Stimulated activated CD8-positive, alpha-beta memory T cell treated with anti-CD3 and anti-CD28 coated beads, Interleukin-4, amount 100 ng/mL, for 1 hour (primary cell): ENCODE results near the gene MORC1.

Source experiments
- DNase-seq, 2 donors: peaks; one replicate each; pipeline ENCODE4 v3.0.0-alpha.2; 2020; ENCODE audit warnings: low read depth in 2 of 2, low spot score in 1 of 2

MORC1 gene

GRCh38 chr3:109033000-109033660 lies 84.8 kb downstream of the MORC1 start:
- no peak for DNase-seq

GRCh38 chr3:109028753-109029152 lies 89.2 kb downstream of the MORC1 start:
- DNase-seq = no peak

GRCh38 chr3:109026821-109027220 lies 91.1 kb downstream of the MORC1 start:
- no peak for DNase-seq

- DNase-seq = no peak
These were observed 92.0 kb downstream of the MORC1 start for GRCh38 chr3:109025896-109026295.

GRCh38 chr3:109023656-109024254 lies 94.2 kb downstream of the MORC1 start:
- no peak for DNase-seq

GRCh38 chr3:109023167-109023566 lies 94.8 kb downstream of the MORC1 start:
- DNase-seq = no peak

- no peak for DNase-seq
These were observed 96.4 kb downstream of the MORC1 start for GRCh38 chr3:109021556-109021955.

- no peak for DNase-seq
These were observed 99.1 kb downstream of the MORC1 start for GRCh38 chr3:109018828-109019227.

- DNase-seq = no peak
These were observed 112.5 kb downstream of the MORC1 start for GRCh38 chr3:109005443-109005842.

- DNase-seq = no peak
These were observed 119.5 kb downstream of the MORC1 start for GRCh38 chr3:108998436-108998835.

- DNase-seq = no peak
These were observed 132.1 kb downstream of the MORC1 start for GRCh38 chr3:108985844-108986243.

GRCh38 chr3:108983051-108983450 lies 134.9 kb downstream of the MORC1 start:
- no peak for DNase-seq

GRCh38 chr3:108976058-108976457 lies 141.9 kb downstream of the MORC1 start:
- DNase-seq = no peak

GRCh38 chr3:108973019-108973418 lies 144.9 kb downstream of the MORC1 start:
- no peak for DNase-seq

- DNase-seq = no peak
These were observed 145.5 kb downstream of the MORC1 start for GRCh38 chr3:108972482-108972881.

GRCh38 chr3:108970561-108970960 lies 147.4 kb downstream of the MORC1 start:
- no peak for DNase-seq

GRCh38 chr3:108966773-108967172 lies 151.2 kb downstream of the MORC1 start:
- DNase-seq = no peak

- no peak for DNase-seq
These were observed 158.9 kb downstream of the MORC1 start for GRCh38 chr3:108959017-108959416.

- DNase-seq = no peak
These were observed 164.2 kb downstream of the MORC1 start, which contains the start of gene GUCA1C for GRCh38 chr3:108953700-108954099. GUCA1C (minus strand) TSS chr3:108953879; CDS start chr3:108953762, 117 bp downstream.

- DNase-seq = no peak
These were observed 164.7 kb downstream of the MORC1 start for GRCh38 chr3:108953210-108953609.

- DNase-seq = no peak
These were observed 166.0 kb downstream of the MORC1 start for GRCh38 chr3:108951820-108952501.

GRCh38 chr3:108947855-108948254 lies 170.1 kb downstream of the MORC1 start:
- no peak for DNase-seq
